Stomach (tissue), 4 donors: Measurements from ENCODE around the gene GNG2.

Source experiments
- POLR2AphosphoS5 ChIP-seq, 3 donors: sonication (generic); formaldehyde crosslinking; IDR thresholded peaks; one replicate each; pipeline ENCODE4 v1.6.1; 2016; ENCODE audit warnings: antibody characterized with exemption in 3 of 3
- TF ChIP-seq, protein P1 (sequence below), 7 experiments: fragments of 450-650 bp in 4 of 7; fragments of 200-600 bp in 3 of 7; sonication (generic) in 3 of 7; IDR thresholded peaks; one replicate each; pipeline ENCODE4 v1.5.1; 2016 to 2019; ENCODE audit warnings: antibody characterized with exemption in 7 of 7, control low read depth in 2 of 7, mild to moderate bottlenecking in 1 of 7

DNA sequence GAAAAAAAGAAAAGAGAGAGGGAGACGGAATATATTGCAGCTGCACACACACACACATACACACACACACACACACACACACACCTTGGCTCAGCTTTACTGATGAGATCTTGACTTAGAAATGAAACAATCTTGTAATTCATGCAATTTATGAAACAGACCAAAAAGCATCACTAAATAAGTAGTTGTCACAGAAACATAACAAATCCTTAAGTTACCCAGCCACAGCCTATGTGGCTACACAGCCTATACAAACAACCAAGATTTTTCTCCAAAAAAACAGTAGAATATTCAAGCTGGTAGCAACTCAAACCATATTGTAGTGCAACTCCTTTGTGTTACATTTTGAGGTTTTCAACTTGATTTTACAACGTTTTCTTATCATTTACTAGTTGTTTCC is 37.9 kb upstream of the GNG2 start:
- TF ChIP-seq POLR2AphosphoS5 (IDR thresholded peaks at IDR 0.05) = no peak
- TF ChIP-seq, protein P1, sequence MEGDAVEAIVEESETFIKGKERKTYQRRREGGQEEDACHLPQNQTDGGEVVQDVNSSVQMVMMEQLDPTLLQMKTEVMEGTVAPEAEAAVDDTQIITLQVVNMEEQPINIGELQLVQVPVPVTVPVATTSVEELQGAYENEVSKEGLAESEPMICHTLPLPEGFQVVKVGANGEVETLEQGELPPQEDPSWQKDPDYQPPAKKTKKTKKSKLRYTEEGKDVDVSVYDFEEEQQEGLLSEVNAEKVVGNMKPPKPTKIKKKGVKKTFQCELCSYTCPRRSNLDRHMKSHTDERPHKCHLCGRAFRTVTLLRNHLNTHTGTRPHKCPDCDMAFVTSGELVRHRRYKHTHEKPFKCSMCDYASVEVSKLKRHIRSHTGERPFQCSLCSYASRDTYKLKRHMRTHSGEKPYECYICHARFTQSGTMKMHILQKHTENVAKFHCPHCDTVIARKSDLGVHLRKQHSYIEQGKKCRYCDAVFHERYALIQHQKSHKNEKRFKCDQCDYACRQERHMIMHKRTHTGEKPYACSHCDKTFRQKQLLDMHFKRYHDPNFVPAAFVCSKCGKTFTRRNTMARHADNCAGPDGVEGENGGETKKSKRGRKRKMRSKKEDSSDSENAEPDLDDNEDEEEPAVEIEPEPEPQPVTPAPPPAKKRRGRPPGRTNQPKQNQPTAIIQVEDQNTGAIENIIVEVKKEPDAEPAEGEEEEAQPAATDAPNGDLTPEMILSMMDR (IDR thresholded peaks at IDR 0.05) = no peak
